ENCODE data around the gene NBPF20.
"Not testable (repeated sequence)": the region's sequence is repeated elsewhere in the genome, so short reads cannot be mapped to it uniquely, and the experiment has no call there.

NBPF20 gene, protein sequence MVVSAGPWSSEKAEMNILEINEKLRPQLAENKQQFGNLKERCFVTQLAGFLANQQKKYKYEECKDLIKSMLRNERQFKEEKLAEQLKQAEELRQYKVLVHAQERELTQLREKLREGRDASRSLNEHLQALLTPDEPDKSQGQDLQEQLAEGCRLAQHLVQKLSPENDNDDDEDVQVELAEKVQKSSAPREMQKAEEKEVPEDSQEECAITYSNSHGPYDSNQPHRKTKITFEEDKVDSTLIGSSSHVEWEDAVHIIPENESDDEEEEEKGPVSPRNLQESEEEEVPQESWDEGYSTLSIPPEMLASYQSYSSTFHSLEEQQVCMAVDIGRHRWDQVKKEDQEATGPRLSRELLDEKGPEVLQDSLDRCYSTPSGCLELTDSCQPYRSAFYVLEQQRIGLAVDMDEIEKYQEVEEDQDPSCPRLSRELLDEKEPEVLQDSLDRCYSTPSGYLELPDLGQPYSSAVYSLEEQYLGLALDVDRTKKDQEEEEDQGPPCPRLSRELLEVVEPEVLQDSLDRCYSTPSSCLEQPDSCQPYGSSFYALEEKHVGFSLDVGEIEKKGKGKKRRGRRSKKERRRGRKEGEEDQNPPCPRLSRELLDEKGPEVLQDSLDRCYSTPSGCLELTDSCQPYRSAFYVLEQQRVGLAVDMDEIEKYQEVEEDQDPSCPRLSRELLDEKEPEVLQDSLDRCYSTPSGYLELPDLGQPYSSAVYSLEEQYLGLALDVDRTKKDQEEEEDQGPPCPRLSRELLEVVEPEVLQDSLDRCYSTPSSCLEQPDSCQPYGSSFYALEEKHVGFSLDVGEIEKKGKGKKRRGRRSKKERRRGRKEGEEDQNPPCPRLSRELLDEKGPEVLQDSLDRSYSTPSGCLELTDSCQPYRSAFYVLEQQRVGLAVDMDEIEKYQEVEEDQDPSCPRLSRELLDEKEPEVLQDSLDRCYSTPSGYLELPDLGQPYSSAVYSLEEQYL (N-terminal part only)

DNA sequence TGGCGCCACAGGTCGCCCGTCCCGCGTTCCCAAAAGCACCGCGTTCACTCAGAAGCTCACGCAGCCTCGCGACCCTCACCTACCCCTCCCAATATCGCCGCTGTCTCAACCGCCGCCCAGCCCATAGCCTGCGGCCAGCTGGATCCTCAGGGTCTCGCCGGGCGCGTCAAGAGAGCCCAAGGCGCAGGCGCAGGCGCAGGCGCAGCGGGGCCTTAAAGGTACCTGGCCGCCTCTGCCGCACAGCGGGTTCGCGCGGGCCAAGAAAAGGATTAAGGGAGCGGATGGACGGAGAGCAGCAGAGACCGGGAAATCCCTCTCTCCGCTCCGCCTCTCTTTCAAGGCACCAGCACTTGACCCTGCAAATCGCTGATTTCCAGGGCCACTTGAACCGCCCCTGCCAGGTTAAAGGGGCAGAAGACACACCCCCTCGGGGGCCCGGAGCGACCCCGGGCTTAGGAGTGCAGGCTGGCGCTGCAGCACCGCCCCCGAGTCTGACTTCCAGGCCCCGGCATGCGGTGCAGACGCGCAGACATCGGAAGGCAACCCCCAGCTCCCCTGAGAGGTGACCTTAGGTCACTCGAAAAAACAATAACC lies at the start of gene NBPF20:
Gene NBPF20, minus strand, starts transcription at position 168 of the 594 bp plus-strand sequence. CDS start 20,331 bp downstream, outside the sequence.
- DNase-seq, result peak; percentile 77

DNA sequence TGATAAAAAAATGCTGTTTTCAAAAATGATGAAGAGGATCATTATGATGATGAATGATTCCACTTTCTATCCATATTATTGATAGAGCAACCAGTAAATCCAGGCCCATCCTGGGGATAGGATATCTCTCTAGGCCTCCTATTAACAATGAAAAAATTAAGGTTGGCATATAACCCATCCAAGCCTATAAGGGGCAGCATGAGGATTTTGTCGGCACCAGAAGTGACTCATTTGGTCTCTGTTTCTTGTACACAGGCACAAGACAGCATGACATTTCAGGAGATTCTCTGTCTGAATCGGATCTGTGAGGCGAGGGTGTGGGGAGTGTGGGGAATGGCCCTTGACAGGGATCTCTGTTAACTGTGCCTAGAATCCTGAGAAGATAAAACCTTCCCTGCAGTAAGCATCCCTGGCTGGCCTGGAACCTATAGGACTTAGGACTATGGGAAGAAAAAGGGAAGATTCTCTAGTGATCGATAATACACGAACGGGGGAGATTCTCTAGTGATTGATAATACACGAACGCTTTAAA lies 49.5 kb upstream of the NBPF20 start:
- DNase-seq, result not testable (repeated sequence)

DNA sequence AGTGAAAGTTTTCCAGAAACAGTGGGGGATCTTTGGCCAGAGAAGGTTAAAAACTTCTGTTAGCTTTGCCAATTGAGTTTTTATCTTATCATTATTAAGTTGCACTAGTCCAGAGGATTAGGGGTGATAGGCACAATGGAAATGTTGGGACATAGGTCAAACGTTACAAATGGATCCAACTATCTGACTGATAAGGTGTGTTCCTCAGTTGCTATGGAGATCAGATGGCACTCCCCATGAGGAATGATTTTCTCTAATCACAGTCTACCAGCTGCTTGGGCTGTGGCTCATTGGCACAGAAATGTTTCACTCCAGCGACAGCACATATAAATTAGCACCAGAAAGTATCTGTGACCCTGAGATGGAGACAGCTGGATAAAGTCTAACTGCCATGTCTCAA lies 47.3 kb upstream of the NBPF20 start:
- not testable (repeated sequence) for DNase-seq

GRCh38 chr1:145471365-145471764 lies 46.0 kb upstream of the NBPF20 start:
- not testable (repeated sequence) for DNase-seq

DNA sequence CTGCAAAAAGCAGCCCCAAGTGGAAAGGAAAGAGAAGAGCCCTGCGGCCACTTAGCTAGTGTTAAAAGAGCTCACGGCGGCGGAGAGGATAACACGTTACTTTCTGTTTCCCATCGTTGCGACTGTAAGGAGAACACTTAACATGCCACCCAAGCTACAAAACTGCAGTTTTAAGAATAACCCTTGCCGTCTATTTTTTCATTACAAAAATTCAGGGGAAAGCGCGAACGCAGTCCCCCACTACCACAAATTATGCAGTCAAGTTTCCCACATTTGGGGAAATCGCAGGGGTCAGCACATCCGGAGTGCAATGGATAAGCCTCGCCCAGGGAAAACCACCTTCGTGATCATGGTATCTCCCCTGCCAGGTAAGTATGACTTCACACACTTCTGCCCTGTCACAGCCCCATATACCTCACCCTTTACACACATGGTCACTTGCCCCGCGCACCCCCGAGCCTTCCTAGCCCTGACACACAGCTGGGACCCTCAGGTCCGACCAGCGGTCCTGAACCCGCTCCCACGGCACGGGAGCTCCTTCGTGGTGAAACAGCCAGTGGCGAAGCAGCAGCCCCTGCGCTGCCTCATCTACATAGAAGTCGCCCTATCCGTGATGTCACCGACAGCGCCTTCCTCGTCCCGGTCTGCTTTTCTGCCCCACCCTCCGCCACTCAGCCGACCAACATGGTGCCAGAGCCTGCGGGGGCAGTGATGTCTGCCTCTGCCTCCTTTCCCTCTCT lies 40.2 kb upstream of the NBPF20 start:
- peak; percentile 73 for DNase-seq

DNA sequence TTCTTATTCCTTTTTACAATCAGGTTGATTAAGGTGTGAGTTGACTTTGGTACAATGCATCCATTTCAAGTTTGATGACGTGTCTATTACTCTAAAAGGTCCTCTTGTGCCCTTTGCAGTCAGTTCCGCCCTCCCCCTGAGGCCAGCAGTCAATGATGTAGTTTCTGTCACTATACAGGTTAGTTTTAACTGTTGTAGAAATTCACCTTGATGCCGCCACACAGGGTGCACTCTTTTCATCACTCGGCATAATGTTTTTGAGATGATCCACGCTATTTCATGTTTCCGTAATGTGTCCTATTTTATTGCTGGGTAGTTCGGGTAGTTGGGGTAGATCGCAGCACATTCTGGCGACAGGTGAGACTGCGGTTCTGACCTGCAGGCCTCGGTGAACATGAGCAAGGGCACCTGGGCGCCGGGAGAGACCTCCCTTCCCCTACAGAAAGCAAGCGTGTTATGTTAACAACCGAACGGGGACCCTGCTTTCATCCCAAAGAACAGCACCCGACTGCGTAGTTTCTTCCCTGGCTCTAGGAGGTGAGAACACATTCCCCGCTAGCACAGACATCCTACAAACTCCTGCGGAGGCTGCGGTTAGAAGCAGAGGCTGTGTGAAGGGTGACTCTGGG lies 39.4 kb upstream of the NBPF20 start:
- not testable (repeated sequence) for DNase-seq

GRCh38 chr1:145464017-145464416 lies 38.6 kb upstream of the NBPF20 start:
- DNase-seq, result not testable (repeated sequence)

DNA sequence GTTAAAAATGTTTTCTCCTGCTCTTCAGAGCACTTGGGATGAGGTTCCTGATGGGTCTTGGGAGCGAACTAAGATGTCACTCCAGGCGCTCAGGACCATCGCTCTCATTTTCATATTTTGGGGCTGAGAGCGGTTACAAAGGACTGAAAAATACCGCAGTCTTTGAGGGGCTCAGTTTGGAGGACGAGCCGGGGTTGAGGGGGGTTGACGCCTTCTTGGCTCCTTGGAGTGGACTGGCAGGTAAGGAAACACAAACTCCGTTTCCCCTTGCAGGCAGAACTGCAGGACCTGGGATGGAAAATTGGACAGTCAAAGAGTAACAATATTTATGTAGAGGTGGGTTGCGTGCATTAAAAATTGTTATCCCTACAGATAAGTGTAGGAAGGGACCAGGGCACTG lies 35.3 kb upstream of the NBPF20 start:
- DNase-seq, result not testable (repeated sequence)

GRCh38 chr1:145460048-145460447 lies 34.6 kb upstream of the NBPF20 start:
- not testable (repeated sequence) for DNase-seq

GRCh38 chr1:145459591-145459990 lies 34.2 kb upstream of the NBPF20 start:
- not testable (repeated sequence) for DNase-seq

DNA sequence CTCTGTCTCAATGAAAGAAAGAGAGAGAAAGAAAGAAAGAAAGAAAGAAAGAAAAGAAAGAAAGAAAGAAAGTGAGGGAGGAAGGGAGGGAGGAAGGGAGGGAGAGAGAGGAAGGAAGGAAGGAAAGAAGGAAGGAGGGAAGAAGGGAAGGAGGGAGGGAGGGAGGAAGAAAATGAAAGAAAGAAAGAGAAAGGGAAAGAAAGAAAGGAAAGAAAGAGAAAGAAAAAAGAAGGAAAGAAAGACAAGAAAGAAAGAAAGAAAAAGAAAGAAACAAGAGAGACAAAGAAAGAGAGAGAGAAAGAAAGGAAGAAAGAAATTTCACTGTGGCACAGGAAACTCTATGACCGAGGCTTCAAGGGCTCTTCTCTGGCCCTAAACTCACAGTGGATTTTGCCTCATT lies 33.7 kb upstream of the NBPF20 start:
- not testable (repeated sequence) for DNase-seq

GRCh38 chr1:145454824-145455177 lies 29.4 kb upstream of the NBPF20 start:
- not testable (repeated sequence) for DNase-seq

DNA sequence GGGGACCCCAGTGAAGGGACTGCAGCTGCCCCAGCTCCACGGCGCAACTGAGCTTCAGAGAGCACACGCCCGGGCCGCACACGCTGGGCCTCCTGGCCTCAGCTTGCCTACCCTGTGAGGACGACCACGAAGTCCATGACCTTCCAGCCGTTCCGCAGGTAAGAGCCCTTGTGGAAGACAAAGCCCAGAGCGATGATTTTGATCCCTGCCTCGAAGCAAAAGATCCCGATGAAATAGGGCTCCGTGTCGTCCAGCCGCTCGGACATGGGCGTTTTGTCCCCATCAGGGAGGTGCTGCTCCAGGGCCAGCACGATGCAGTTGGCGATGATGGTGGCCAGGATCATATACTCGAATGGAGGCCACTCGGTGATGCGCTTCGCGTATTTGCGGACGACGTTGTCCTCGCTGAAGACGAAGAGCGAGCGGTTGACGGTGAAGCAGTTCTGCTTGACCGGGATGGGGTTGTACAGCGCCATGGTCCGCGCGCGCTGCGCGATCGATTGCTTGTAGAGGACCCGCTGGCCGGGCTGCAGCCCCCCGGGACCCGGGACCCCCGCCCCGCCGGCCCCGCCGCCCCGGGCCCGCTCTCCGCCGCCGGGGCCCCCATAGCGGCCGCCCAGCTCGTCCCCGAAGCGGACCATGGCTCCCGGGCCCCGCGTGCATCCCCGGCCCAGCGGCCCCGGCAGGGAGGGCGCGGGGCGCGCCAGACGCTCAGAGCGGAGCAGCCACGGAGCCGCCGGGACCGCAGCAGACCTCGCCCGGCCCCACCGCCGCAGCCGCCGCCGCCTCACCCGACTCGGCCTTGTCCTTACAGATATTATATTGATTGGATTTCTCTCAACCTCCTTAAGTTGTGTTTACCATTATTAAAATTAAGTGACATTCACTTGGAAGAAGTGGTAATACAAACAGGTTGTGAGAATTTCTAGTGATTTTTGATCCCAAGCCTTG lies 28.7 kb upstream of the NBPF20 start:
- not testable (repeated sequence) for DNase-seq

DNA sequence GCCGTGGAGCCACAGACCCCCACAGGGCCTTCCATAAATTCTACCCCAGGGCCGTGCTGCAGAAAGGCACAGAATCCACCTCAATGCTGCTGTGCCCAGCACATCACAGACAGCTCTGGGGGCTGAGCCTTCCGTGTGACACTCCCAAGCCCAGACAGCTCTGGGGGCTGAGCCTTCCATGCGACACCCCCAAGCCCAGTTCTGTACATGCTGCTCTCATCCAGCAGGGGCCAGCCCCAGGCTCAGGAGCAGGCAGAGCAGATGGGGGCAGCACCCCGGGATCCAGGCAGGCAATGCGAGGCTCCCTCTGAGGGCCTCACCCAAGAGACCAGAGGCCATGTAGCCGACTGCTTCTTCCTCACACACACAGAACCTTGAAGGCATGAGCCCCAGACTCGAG lies 27.1 kb upstream of the NBPF20 start:
- DNase-seq, result not testable (repeated sequence)

DNA sequence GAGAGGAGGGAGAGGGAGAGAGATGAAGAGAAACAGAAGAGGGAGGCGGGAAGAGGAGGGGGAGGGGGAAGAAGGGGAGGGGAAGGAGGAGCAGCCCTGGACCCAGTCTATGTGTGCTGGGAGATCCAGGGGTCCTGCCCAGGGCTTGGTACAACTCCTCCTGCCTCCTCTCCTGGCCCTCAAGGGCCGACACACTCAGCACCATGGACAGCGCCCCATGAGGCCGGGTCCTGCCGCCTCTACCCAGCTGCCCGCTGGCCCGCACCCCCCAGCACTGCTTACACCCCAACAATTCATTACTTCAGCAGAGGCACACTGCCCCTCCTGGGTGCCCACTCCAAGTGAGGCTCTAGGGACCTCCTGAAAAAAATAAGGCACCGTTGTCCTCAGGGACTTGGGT lies 26.5 kb upstream of the NBPF20 start:
- not testable (repeated sequence) for DNase-seq

DNA sequence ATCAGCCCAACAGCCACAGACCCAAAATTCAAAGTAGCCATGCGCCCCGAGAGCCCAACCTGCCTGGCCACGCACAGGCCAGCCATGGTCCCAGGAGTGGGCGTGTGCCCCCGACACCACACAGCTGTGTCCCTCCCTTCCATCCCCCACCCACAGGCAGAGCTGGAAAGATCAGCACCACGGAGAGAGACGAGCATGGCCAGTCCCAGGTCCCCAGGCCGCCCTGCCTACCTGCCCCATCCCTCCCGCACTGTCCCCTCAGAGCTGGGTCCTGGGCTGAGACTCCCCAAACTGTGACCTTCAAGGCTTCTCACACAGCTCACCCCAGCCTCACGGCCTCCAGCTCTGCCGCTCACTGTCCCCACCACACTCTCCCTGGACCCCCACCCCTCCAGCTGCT lies 19.8 kb upstream of the NBPF20 start:
- not testable (repeated sequence) for DNase-seq

- DNase-seq, result not testable (repeated sequence)
Observed at GRCh38 chr1:145442340-145442739, 16.9 kb upstream of the NBPF20 start.

GRCh38 chr1:145431363-145432256 lies 6.2 kb upstream of the NBPF20 start:
- DNase-seq, result not testable (repeated sequence)

DNA sequence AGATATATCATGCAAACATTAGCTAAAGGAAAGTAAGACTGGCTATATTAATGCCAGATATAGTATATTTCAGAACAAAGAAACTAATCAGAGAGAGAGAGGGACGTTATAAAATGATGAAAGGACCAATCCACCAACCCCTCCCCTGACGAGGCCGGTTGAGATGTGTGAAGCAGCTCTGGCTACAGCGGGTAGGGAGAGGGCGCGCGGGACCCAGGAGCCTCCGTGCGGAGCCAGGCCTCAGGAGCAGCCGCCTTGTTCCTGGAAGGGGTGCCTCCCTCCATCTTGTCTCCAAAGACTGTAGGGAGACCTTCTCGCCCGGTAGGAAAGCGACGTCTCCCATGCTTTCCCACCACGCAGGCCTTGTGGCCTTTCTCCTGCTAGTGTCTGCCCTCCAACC lies 5.4 kb upstream of the NBPF20 start:
- not testable (repeated sequence) for DNase-seq

Measured in stimulated activated CD4-positive, alpha-beta T cell treated with anti-CD3 and anti-CD28 coated beads, Interleukin-12 subunit alpha, Interleukin-12 subunit beta, amount 100 ng/mL, for 4 hours (primary cell).